Neuron (in vitro differentiated cells): ENCODE results near the gene NPPB.
"Not testable (repeated sequence)": the region's sequence is repeated elsewhere in the genome, so short reads cannot be mapped to it uniquely, and the experiment has no call there.

Experiments
- H2AFZ ChIP-seq: one replicate; pipeline ENCODE4 v1.6.1; 2013; ENCODE audit warnings: low read depth, mild to moderate bottlenecking, inconsistent platforms, low read length, moderate library complexity
- H3K27me3 ChIP-seq: one replicate; pipeline ENCODE4 v1.6.1; 2013; ENCODE audit warnings: low read length; ENCODE audit not compliant: insufficient read depth
- H3K36me3 ChIP-seq: one replicate; pipeline ENCODE4 v1.6.1; 2013; ENCODE audit warnings: low read length; ENCODE audit not compliant: insufficient read depth
- H3K4me1 ChIP-seq: one replicate; pipeline ENCODE4 v1.6.1; 2013; ENCODE audit warnings: low read length; ENCODE audit not compliant: insufficient read depth
- H3K4me3 ChIP-seq: 2 replicates; pipeline ENCODE4 v1.5.1; 2013; ENCODE audit warnings: mild to moderate bottlenecking, low read length, moderate library complexity
- H3K9me3 ChIP-seq: one replicate; pipeline ENCODE4 v1.6.1; 2013; ENCODE audit warnings: low read length

NPPB gene

DNA sequence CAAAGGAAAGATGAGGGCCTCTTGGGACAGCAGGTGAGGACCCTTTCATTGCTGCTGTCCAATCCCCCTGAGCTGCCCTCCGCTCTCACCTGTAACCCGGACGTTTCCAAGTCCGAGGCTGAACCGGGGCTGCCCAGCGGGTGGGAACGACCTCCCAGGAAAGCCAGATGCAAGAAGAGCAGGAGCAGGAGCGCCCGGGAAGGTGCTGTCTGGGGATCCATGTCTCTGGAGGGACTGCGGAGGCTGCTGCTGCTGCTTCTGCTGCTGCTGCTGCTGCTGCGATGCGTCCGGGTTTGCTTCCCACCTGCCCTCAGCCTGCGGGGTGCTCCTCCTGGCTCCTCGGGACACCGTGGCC lies at the start of gene NPPB:
Gene NPPB (minus strand): TSS at position 333 of the 355 bp plus-strand sequence. CDS start 112 bp downstream, at position 221.
- no peak within 1 kb of the TSS for H3K4me3 ChIP-seq
- H3K36me3 ChIP-seq, result no peaks in the 10 kb centered on the region
- no peak within 1 kb of the TSS for H2AFZ ChIP-seq
- peaks cover 5% of the 10 kb centered on the region for H3K4me1 ChIP-seq
- H3K9me3 ChIP-seq, result no peaks in the 10 kb centered on the region
- peaks cover 44% of the 10 kb centered on the region for H3K27me3 ChIP-seq

DNA sequence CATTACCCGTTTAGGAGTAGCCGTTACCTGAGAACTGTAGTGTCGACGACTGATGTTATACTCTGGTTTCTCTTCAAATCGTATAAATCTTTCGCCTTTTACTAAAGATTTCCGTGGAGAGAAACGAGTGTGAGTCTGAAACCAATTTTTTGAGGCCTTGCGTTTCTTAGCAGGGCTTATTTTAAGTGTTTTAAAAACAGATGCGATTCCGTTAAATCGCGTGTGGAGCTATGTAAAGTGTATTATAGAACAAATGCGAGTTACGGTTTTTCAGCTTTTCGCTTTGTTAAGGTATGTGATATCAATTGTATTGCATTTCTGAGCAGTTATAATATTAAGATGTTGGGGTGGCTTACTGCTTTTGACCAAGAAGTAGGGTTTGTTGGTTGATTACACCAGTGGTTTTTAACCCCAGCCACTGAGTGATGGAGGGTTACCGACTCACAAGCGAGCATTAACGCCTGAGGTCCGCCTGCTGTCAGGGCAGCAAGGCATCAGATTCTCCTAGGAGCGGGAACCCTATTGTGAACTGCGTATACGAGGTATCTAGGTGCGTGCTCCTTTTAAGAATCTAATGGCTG lies 49.4 kb upstream of the NPPB start:
- H3K4me1 ChIP-seq, result peaks cover 9% of the 10 kb centered on the region
- H3K4me3 ChIP-seq, result peak overlapping the region; percentile 50

GRCh38 chr1:11907275-11908094 lies 48.7 kb upstream of the NPPB start:
- no peaks in the 10 kb centered on the region for H3K36me3 ChIP-seq
- H3K27me3 ChIP-seq, result no peaks in the 10 kb centered on the region
- H3K4me1 ChIP-seq, result peaks cover 9% of the 10 kb centered on the region
- no peaks in the 10 kb centered on the region for H3K9me3 ChIP-seq
- peak overlapping the region; percentile 50 for H3K4me3 ChIP-seq
- no peak overlapping the region for H2AFZ ChIP-seq

More for the DNA sequence above, 49.4 kb upstream of the NPPB start:
- Histone ChIP-seq H3K36me3 (no peaks in the 10 kb centered on the region), H3K27me3 (no peaks in the 10 kb centered on the region), H3K9me3 (no peaks in the 10 kb centered on the region), H2AFZ (no peak overlapping the region)

DNA sequence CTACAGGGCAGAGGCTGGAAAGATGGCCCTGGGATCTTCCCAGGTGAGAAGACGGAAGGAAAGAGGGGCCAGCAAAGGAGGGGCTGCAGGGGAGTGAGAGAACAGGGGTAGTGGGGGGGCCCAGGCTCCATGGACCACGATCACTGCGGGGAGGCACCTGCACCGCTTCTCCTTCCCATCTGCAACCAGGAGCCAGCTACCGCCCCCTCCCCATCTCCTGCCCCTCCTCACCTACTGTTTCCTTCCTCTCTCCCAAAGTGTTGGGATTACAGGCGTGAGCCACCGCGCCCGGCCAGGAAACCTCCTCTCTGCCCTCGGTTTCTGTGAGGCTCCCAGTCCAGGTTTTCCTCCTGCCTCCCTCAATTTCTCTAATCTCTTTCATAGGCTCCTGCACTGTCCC lies 48.1 kb upstream of the NPPB start:
- Histone ChIP-seq H3K4me1 (peaks cover 9% of the 10 kb centered on the region), H3K9me3 (no peaks in the 10 kb centered on the region), H3K36me3 (no peaks in the 10 kb centered on the region), H2AFZ (no peak overlapping the region), H3K4me3 (no peak overlapping the region), H3K27me3 (no peaks in the 10 kb centered on the region)

- Histone ChIP-seq H3K4me1 (peaks cover 9% of the 10 kb centered on the region), H3K9me3 (no peaks in the 10 kb centered on the region), H3K27me3 (peaks cover 6% of the 10 kb centered on the region), H3K4me3 (no peak overlapping the region), H3K36me3 (no peaks in the 10 kb centered on the region), H2AFZ (no peak overlapping the region)
These were observed 46.2 kb upstream of the NPPB start for GRCh38 chr1:11904978-11905377.

DNA sequence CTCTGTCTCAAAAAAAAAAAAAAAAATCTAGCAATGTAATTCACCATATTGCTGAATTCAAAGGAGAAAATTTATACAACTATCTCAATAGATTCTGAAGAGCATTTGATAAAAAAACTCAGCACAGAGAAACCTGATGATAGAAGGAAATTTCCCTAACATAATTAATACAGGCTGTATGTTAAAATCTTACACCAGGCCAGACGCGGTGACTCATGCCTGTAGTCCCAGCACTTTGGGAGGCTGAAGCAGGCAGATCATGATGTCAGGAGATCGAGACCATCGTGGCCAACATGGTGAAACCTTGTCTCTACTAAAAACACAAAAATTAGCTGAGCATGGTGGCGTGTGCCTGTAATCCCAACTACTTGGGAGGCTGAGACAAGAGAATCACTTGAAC lies 45.4 kb upstream of the NPPB start:
- not testable (repeated sequence) for H3K36me3 ChIP-seq, H3K4me3 ChIP-seq, H3K9me3 ChIP-seq, H2AFZ ChIP-seq, H3K4me1 ChIP-seq
- peaks cover 11% of the 10 kb centered on the region for H3K27me3 ChIP-seq

- H3K4me1 ChIP-seq, result no peaks in the 10 kb centered on the region
- peaks cover 19% of the 10 kb centered on the region for H3K27me3 ChIP-seq
- H3K4me3 ChIP-seq, result no peak overlapping the region
- H3K9me3 ChIP-seq, result no peaks in the 10 kb centered on the region
- H2AFZ ChIP-seq, result no peak overlapping the region
- H3K36me3 ChIP-seq, result no peaks in the 10 kb centered on the region
These were observed 44.5 kb upstream of the NPPB start for GRCh38 chr1:11903210-11903609.

- H3K36me3 ChIP-seq, H3K4me1 ChIP-seq, H3K4me3 ChIP-seq, H3K9me3 ChIP-seq, H2AFZ ChIP-seq: not testable (repeated sequence)
- H3K27me3 ChIP-seq, result peaks cover 22% of the 10 kb centered on the region
These were observed 42.7 kb upstream of the NPPB start for GRCh38 chr1:11901446-11901845.

DNA sequence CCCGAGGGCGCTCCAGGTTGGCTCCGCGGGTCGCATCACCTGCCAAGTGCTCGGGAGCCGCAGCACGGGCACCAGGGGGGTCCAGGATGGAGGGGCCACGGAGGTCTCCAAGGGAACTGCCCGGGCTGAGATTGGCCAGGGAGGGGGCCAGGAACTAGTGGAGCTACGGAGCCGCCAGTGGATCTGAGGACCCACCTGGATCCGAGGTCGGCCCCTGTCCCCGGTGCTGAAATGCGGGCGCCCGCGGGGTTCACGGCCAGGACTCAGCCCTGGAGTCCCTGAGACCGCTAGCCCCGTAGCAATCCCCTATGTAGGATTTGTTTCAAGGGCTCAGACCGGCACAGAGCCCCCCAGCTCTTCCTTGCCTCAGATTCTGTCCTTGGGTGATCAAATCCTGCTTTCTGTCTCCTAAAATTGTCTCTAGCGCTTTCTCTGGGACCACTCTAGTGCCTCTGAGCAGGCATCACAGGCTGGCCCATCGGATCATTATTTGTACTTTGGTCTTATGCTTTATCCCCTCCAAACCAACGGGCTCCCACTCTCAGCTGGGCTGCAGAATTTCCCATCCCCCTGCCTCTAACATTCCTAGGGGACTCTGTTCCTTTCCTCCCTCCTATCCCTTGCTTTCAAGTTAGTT lies 40.2 kb upstream of the NPPB start:
- Histone ChIP-seq H3K9me3 (no peaks in the 10 kb centered on the region), H2AFZ (no peak overlapping the region), H3K4me1 (no peaks in the 10 kb centered on the region), H3K36me3 (no peaks in the 10 kb centered on the region), H3K4me3 (no peak overlapping the region), H3K27me3 (peaks cover 22% of the 10 kb centered on the region)

DNA sequence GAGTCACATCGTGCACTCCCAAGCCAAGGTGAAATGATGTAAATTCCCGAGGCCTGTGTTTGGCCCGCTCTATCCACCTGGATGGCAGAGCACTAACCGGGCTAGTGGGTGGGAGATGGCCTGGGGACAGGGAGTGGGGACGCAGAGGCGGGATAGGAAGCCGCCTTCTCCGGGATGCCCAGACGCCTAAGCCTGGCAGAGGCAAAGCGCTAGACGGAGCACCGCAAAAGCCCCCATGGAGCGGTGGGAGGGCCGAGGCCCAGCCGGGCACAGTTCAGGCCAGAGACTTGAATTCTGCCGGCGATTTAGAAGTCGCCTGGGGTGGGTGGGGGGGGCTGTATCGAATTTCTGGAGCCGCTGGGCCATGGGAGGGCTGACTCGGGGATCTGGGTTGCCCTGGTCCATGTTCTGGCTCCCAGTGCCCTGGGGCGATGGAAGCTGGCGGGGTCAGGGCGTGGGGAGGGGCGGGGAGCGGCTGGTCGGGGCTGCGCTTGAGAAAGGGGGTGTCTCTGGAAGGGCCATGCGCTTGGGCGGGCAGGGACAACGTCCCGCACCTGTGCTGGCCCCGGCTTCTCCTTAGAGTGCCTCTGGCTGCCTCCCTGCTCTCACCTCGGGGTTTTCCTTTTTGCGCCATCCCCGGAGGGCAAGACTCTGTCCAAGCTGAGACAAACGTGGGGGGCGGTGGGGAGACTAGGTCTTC lies 39.5 kb upstream of the NPPB start:
- Histone ChIP-seq H3K4me1 (no peaks in the 10 kb centered on the region), H3K36me3 (no peaks in the 10 kb centered on the region), H2AFZ (no peak overlapping the region), H3K4me3 (no peak overlapping the region), H3K27me3 (peaks cover 22% of the 10 kb centered on the region), H3K9me3 (no peaks in the 10 kb centered on the region)

GRCh38 chr1:11894501-11894900 lies 35.8 kb upstream of the NPPB start:
- peaks cover 15% of the 10 kb centered on the region for H3K27me3 ChIP-seq
- not testable (repeated sequence) for H3K4me3 ChIP-seq, H2AFZ ChIP-seq, H3K9me3 ChIP-seq, H3K4me1 ChIP-seq, H3K36me3 ChIP-seq

GRCh38 chr1:11893907-11894251 lies 35.1 kb upstream of the NPPB start:
- Histone ChIP-seq H2AFZ (no peak overlapping the region), H3K9me3 (no peaks in the 10 kb centered on the region), H3K27me3 (peaks cover 8% of the 10 kb centered on the region), H3K4me1 (no peaks in the 10 kb centered on the region), H3K4me3 (no peak overlapping the region), H3K36me3 (no peaks in the 10 kb centered on the region)
